ENCODE results near the gene NPHP4. TPM values are rescaled to one million over a fixed set of nuclear protein-coding genes. Genes with fewer than 3 reads are reported as not detected.
A peak's percentile ranks its signal among the peaks of the same experiment; 100 is the strongest.

The NPHP4 gene
- total RNA-seq, 2 donors from 2014 or later: 6.2 to 15.9 TPM

- DNase-seq: no peak
- Histone ChIP-seq H3K36me3 (no peaks in the 10 kb centered on the region), H3K27me3 (no peaks in the 10 kb centered on the region), H3K9me3 (no peaks in the 10 kb centered on the region), H3K27ac (no peak overlapping the region), H3K4me1 (no peaks in the 10 kb centered on the region), H3K4me3 (no peak overlapping the region), H3K9ac (ENCODE audit: low read depth in 2 of 2, low read length in 2 of 2) (no peak overlapping the region)
- no peak for TF ChIP-seq CTCF (IDR thresholded peaks at IDR 0.05)
- intact Hi-C loops (cut with DNase I): no loop called here
Observed at GRCh38 chr1:6038603-6039002, 46.4 kb upstream of the NPHP4 start.

- DNase-seq: no peak
- Histone ChIP-seq H3K4me1 (no peaks in the 10 kb centered on the region), H3K27me3 (no peaks in the 10 kb centered on the region), H3K27ac (no peak overlapping the region), H3K36me3 (no peaks in the 10 kb centered on the region), H3K9me3 (no peaks in the 10 kb centered on the region), H3K4me3 (no peak overlapping the region), H3K9ac (ENCODE audit: low read depth in 2 of 2, low read length in 2 of 2) (no peak overlapping the region)
- TF ChIP-seq CTCF (IDR thresholded peaks at IDR 0.05): no peak
- intact Hi-C loops (cut with DNase I): no loop called here
Observed at GRCh38 chr1:6037338-6037762, 45.1 kb upstream of the NPHP4 start.

- no peak for TF ChIP-seq CTCF (IDR thresholded peaks at IDR 0.05)
- H3K27ac ChIP-seq: no peak overlapping the region
- H3K4me1 ChIP-seq: no peaks in the 10 kb centered on the region
- no peak for DNase-seq
- H3K4me3 ChIP-seq: no peak overlapping the region
- H3K36me3 ChIP-seq: no peaks in the 10 kb centered on the region
- intact Hi-C loops (cut with DNase I): no loop called here
- no peaks in the 10 kb centered on the region for H3K27me3 ChIP-seq
- no peak overlapping the region for H3K9ac ChIP-seq (ENCODE audit: low read depth in 2 of 2, low read length in 2 of 2)
- no peaks in the 10 kb centered on the region for H3K9me3 ChIP-seq
Observed at GRCh38 chr1:6035719-6036118, 43.5 kb upstream of the NPHP4 start.

- intact Hi-C loops (cut with DNase I): no loop called here
- no peaks in the 10 kb centered on the region for H3K4me1 ChIP-seq
- H3K27me3 ChIP-seq: no peaks in the 10 kb centered on the region
- no peaks in the 10 kb centered on the region for H3K9me3 ChIP-seq
- no peaks in the 10 kb centered on the region for H3K36me3 ChIP-seq
- no peak overlapping the region for H3K4me3 ChIP-seq
- DNase-seq: no peak
- TF ChIP-seq CTCF (IDR thresholded peaks at IDR 0.05): no peak
- H3K9ac ChIP-seq (ENCODE audit: low read depth in 2 of 2, low read length in 2 of 2): no peak overlapping the region
- no peak overlapping the region for H3K27ac ChIP-seq
Observed at GRCh38 chr1:6035303-6035702, 43.1 kb upstream of the NPHP4 start.

- H3K4me1 ChIP-seq: no peaks in the 10 kb centered on the region
- no peak overlapping the region for H3K4me3 ChIP-seq
- peak overlapping the region in 1 of 2 donors; percentile 18 for H3K9ac ChIP-seq (ENCODE audit: low read depth in 2 of 2, low read length in 2 of 2)
- no peak for TF ChIP-seq CTCF (IDR thresholded peaks at IDR 0.05)
- intact Hi-C loops (cut with DNase I): no loop called here
- H3K9me3 ChIP-seq: no peaks in the 10 kb centered on the region
- DNase-seq: no peak
- no peaks in the 10 kb centered on the region for H3K36me3 ChIP-seq
- no peak overlapping the region for H3K27ac ChIP-seq
- no peaks in the 10 kb centered on the region for H3K27me3 ChIP-seq
Observed at GRCh38 chr1:6034750-6035096, 42.5 kb upstream of the NPHP4 start.
